Astrocyte of the cerebellum (primary cell): ENCODE results near the gene ZNF69.
"Not testable (repeated sequence)": the region's sequence is repeated elsewhere in the genome, so short reads cannot be mapped to it uniquely, and the experiment has no call there.

Source experiments
- DNase-seq: peaks from one replicate; pipeline ENCODE4 v3.0.0-alpha.2; 2011; ENCODE audit warnings: low read depth
- H3K4me3 ChIP-seq: 2 replicates; pipeline ENCODE4 v1.5.1; 2011; ENCODE audit warnings: mild to moderate bottlenecking, low read depth, low read length, moderate library complexity
- in situ Hi-C: cut with HindIII; loops from 2 replicates; pipeline ENCODE4 v1.10.0; 2017; ENCODE audit warnings: low sequenced_read_pairs
- TF ChIP-seq, protein P1 (sequence below): IDR thresholded peaks from 2 replicates; pipeline ENCODE4 v1.5.1; 2012; ENCODE audit warnings: low read length, low read depth, moderate library complexity, mild to moderate bottlenecking; ENCODE audit errors: missing control alignments

ZNF69 gene

DNA sequence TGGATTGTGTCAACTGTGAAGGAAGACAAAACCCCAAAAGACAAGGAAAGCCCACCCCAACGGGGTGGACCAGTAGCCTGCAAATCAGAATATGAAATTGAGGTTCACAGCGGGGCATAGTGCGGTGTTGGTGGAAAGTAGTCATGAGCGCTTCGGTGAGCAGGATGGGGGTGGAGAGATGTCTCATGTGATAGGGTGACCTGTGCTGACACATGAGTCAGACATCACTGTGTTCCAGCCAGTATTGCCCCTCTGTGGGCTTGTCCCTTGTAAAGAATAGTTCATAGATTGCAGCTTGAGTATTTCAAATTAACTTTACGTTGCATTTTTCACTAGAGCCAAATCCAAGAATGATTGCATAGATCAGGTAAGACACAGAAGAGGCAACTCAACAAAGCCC lies 7.3 kb downstream of the ZNF69 start:
- in situ Hi-C loops: no loop called here
- H3K4me3 ChIP-seq: no peak overlapping the region
- TF ChIP-seq, protein P1, sequence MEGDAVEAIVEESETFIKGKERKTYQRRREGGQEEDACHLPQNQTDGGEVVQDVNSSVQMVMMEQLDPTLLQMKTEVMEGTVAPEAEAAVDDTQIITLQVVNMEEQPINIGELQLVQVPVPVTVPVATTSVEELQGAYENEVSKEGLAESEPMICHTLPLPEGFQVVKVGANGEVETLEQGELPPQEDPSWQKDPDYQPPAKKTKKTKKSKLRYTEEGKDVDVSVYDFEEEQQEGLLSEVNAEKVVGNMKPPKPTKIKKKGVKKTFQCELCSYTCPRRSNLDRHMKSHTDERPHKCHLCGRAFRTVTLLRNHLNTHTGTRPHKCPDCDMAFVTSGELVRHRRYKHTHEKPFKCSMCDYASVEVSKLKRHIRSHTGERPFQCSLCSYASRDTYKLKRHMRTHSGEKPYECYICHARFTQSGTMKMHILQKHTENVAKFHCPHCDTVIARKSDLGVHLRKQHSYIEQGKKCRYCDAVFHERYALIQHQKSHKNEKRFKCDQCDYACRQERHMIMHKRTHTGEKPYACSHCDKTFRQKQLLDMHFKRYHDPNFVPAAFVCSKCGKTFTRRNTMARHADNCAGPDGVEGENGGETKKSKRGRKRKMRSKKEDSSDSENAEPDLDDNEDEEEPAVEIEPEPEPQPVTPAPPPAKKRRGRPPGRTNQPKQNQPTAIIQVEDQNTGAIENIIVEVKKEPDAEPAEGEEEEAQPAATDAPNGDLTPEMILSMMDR: no peak
- DNase-seq: no peak

DNA sequence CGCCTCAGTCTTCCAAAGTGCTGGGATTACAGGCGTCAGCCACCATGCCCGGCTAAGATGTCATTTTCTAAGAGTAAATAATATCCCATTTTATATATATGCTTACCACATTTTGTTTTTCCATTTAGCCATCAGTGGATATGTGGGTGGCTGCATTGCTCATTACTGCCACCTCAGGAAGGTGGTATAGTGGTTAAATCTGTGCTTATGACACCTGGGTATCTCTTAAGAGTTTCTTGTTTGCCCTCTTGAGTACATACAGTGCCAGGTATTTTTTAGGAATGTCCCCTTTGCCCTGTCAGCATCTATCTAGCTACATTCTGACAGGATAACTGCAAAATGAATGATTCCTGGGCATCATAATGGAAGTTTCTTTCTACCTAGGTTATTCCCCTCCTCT lies 14.6 kb downstream of the ZNF69 start:
- TF ChIP-seq, protein P1: no peak
- no peak overlapping the region for H3K4me3 ChIP-seq
- in situ Hi-C loops: no loop called here
- DNase-seq: no peak

- H3K4me3 ChIP-seq: no peak overlapping the region
- TF ChIP-seq, protein P1: no peak
- in situ Hi-C loops: no loop called here
- no peak for DNase-seq
Observed at GRCh38 chr19:11905928-11906327, 18.3 kb downstream of the ZNF69 start.

DNA sequence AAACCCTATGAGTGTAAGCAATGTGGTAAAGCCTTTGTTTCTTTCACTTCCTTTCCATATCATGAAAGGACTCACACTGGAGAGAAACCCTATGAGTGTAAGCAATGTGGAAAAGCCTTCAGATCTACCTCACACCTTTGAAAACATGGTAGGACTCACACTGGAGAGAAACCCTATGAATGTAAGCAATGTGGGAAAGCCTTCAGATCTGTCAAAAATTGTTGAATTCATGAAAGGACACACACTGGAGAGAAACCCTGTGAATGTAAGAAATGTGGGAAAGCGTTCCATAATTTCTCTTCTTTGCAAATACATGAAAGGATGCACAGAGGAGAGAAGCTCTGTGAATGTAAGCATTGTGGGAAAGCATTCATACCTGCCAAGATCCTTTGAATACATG lies 24.4 kb downstream of the ZNF69 start:
- in situ Hi-C loops, DNase-seq, H3K4me3 ChIP-seq: not testable (repeated sequence)

- in situ Hi-C loops, H3K4me3 ChIP-seq: not testable (repeated sequence)
Observed at GRCh38 chr19:11914417-11915051, 27.0 kb downstream of the ZNF69 start.

GRCh38 chr19:11921852-11922495 lies 34.4 kb downstream of the ZNF69 start:
- TF ChIP-seq, protein P1: no peak
- in situ Hi-C loops: no loop called here
- H3K4me3 ChIP-seq: no peak overlapping the region
- no peak for DNase-seq

More at GRCh38 chr19:11914417-11915051, 27.0 kb downstream of the ZNF69 start:
- DNase-seq: not testable (repeated sequence)

DNA sequence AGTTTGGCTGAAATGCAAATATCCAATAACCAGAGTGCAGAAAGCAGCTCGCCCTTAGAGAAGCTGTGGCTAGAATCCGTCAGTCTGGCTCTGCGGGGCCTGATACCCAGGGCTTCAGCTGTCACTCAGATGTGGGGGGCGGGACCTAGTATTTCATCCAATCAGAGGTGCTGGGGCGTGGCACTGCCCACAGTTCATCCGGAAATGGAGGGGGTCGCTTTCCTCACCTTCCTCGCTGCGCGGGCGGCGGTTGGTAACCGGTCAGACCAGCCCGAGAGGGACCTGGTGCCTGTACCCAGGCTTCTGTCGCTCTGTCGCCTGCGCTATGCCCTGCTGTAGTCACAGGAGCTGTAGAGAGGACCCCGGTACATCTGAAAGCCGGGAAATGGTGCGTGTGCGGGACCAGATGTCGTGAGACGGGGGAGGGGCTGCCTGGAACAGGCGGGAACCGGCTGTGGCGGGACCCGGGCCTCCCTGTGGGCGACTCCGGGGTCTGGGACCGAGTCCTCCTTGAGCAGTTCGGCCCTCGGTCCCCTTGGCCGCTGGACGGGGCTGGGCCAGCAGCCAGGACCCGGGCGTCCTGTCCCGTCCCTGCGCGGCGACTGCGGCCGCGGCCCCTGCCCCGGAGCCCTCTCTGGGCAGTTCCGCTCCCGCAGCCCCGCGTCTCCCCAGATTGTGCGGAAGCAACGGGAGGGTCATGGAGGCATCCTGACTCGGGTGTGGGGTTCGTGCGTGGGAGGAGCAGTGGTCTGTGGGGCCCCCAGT lies 37.5 kb downstream of the ZNF69 start, which contains the start of gene ZNF700:
ZNF700 (plus strand) TSS at position 222 of the 765 bp plus-strand sequence; CDS start at position 326, 104 bp downstream.
- peak within 1 kb of the TSS; percentile 82 for H3K4me3 ChIP-seq
- TF ChIP-seq, protein P1: no peak

GRCh38 chr19:11925651-11926187 lies 38.1 kb downstream of the ZNF69 start:
- in situ Hi-C loops, DNase-seq: not testable (repeated sequence)
- peak overlapping the region; percentile 82 for H3K4me3 ChIP-seq

More for the DNA sequence above, 37.5 kb downstream of the ZNF69 start, which contains the start of gene ZNF700:
- peak; percentile 67 for DNase-seq
- in situ Hi-C loops: no loop called here
